HG03460 (cell line): ENCODE data around the gene OBSCN.

ENCODE experiments used
- ATAC-seq: cut with Tn5 transposase; IDR thresholded peaks from one replicate; pipeline ENCODE4 v1.9.1; 2021; ENCODE audit not compliant: unreplicated experiment

OBSCN gene

GRCh38 chr1:228337711-228338520 is 130.1 kb downstream of the OBSCN start:
- ATAC-seq, result no peak

- no peak for ATAC-seq
Measured at GRCh38 chr1:228338521-228339051, 130.7 kb downstream of the OBSCN start.

- no peak for ATAC-seq
Measured at GRCh38 chr1:228339059-228339704, 131.3 kb downstream of the OBSCN start.

DNA sequence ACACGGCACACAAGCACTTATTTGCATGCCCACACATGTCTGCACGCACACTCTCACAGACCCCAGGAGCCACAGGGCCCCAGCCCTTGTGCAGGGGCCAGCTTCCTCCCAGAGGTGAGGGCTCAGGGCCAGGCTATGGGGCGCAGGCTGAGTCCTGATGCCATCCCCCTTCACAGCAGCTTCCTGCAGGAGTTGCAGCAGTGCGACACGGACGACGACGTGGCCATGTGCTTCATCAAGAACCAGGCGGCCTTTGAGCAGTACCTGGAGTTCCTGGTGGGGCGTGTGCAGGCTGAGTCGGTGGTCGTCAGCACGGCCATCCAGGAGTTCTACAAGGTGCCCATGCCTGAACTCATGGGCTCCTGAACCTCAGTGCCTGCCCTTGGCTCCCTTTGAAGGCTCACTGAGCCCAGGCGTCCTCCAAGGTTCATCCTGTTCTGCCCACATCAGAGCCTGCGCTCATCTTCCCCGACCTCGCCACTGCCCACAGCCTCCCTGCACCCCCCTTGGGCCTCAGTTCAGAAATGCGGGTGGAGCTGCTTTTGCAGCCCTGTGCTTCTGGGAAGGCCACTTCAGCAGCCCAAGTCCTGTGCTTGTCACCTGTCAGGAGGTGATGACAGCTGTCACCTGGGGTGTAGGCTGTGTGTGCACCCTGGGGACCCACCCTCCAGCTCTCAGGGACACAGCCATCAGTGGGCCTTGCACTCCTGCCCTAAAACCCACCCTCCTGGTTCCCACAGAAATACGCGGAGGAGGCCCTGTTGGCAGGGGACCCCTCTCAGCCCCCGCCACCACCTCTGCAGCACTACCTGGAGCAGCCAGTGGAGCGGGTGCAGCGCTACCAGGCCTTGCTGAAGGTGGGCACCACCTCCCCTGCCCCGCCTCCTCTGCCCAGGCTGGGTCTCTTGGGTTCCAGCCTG is 132.2 kb downstream of the OBSCN start:
- ATAC-seq, result no peak

DNA sequence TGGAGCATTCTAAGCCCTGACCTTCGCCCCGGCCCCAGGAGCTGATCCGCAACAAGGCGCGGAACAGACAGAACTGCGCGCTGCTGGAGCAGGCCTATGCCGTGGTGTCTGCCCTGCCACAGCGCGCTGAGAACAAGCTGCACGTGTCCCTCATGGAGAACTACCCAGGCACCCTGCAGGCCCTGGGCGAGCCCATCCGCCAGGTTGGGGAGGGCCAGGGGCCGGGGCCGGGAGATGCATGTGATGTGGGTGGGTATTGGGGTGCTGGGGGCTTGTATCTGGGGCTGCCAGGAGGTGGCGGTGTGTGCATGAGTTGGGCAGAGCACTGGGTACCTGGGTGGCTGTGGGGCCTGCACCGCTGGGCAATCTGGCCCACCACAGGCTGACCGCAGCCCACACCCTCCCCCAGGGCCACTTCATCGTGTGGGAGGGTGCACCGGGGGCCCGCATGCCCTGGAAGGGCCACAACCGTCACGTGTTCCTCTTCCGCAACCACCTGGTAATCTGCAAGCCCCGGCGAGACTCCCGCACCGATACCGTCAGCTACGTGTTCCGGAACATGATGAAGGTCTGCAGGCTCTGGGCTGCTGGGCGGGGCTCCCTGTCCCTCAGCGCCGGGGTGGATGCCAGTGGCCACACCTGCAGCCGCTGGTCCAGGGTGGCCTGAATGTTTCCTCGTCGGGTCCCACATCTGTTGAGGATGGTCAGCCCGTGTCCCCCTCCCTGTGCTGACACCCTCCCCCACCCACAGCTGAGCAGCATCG is 133.0 kb downstream of the OBSCN start:
- ATAC-seq, result no peak

DNA sequence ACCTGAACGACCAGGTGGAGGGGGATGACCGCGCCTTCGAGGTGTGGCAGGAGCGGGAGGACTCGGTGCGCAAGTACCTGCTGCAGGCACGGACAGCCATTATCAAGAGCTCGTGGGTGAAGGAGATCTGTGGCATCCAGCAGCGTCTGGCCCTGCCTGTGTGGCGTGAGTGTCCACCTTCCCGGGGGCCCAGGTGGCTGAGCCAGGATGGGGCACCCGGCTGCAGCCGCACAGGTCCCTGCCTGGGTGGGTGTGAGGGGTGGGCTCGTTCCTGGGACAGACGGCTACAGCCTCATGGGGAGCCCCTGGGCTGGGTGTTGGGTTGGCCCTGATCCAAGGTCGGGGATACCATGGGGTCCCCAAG is 133.6 kb downstream of the OBSCN start:
- ATAC-seq, result no peak

GRCh38 chr1:228341814-228342626 is 134.2 kb downstream of the OBSCN start:
- no peak for ATAC-seq

DNA sequence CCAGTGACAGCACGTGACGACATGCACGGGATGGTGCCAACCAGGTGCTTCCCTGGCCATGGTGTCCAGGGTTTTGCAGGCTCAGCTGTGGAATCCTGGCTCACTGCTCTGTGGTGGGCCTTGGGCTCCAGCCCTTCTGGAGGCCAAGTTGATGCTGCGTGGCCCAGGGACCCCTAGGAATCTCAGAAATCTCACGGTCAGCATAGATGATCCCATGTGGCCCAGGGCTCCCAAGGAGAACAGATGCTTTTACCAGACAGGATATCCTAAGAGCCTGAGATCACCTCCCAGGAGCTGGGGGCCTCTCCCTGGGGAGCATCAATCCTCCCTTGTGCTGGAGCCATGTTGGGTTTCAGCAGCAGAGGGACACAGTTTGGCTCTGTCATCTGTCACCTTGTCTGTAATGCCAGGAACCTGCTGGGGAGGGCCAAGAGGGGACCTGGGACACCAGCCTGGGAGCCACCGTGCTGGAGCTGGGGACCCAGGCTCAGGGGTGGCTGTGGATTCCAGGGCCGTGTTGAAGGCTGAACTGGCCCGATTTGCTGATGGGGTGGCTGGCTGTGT is 134.9 kb downstream of the OBSCN start:
- no peak for ATAC-seq

- ATAC-seq, result no peak
Measured at GRCh38 chr1:228343191-228343661, 135.4 kb downstream of the OBSCN start.

GRCh38 chr1:228344631-228345072 is 136.8 kb downstream of the OBSCN start:
- ATAC-seq, result no peak

DNA sequence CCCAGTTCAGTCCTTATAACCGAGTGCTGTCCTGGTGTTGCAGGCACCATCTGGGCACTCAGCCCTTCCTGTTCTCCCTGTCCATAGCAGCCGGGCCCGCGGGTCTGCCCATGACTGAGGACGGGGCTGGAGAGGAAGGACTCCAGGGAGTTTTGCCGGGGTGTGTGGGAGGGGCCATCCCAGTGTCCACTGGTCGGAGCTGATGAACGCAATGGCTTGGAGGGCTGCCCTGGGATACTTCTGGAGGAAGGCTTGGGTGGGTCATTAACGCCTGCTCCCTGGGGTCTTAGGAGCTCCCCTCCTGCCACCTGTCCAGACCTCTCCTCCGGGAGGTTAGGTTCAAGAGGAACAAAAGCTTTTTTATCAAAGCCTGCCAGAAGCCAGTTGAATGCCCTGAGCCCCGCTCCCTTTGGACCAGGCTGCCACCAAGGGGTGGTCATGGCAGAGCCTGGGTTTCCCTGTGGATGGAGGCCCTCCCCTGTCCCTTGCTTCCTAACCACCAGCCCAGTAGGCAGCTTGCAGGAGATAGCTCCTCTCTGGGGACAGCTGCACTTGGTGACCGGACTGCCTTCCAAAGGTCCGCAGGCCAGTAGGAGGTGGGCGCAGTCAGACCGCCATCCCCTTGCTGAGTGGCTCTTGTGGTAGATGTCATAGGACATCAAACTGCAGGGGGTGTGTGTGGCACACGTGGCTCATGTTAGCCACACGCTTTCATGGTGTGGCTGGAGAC is 137.5 kb downstream of the OBSCN start:
- ATAC-seq, result no peak

DNA sequence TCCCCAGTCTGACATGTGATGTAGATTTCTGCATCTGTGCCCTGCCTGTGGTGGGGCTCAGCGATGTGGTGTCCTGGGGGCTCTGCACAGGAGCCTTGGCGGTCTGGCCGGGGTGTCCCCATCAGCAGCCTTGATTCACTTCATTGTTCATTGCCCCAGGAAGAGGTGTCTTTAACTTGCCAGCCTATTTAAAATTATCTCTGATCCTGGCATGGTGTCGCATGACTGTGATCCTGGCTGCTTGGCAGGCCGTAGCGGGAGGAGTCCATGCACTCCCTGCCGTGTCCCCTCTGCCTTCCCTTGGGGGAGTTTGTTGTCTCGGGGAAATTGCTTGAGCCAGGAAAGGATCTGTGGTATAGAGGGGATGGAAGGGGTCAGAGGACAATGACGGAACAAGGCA is 138.9 kb downstream of the OBSCN start:
- no peak for ATAC-seq

DNA sequence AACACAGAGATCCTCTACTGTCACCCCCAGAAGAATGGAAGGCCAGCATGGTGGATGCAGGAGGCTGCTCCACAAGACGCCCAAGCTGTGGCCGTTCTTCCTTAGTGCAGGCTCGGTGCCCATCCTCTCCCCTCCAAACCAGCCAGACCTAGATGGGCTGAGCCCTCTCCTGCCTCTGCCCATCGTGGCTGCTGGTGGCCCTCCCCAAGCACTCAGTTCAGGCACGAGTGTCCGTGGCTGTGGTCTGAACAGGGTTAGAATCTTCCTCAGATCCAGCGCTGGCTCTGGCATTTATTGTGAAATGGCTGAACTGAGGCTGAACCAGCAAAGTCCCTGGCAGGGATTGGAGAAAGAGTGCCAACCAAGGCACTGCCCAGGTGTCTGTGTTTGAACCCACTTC is 139.3 kb downstream of the OBSCN start:
- no peak for ATAC-seq

GRCh38 chr1:228348708-228349467 is 141.0 kb downstream of the OBSCN start:
- ATAC-seq, result no peak

DNA sequence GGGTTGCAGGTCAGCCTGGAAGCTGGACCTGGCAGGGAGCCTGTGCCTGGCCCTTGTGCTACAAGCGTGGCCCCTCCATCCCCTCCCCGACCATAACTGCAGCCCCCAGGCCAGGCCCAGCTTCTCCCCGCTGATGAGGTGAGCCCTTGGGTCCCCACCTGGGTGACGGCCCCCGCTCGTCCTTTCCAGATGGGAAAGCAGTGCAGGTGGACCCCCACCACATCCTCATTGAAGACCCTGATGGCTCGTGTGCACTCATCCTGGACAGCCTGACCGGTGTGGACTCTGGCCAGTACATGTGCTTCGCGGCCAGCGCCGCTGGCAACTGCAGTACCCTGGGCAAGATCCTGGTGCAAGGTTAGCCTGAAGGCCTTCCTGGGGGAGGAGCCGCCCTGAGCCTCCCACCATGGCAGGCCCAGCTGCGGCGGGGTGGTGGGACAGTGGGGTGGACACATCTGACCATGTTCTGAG is 141.9 kb downstream of the OBSCN start:
- ATAC-seq, result no peak

- no peak for ATAC-seq
Measured at GRCh38 chr1:228350179-228350742, 142.4 kb downstream of the OBSCN start.
